Measurements from ENCODE around the gene TMEM150B. TPM values are rescaled to one million over a fixed set of nuclear protein-coding genes. Genes with fewer than 3 reads are reported as not detected.

The TMEM150B gene
- polyA plus RNA-seq, 4 donors = 0.72 to 1.6 (median 1.4) TPM

- no peak for DNase-seq (ENCODE audit: low read depth in 4 of 4, low spot score in 3 of 4)
Measured at GRCh38 chr19:55309448-55309847, 15.7 kb downstream of the TMEM150B start.

DNA sequence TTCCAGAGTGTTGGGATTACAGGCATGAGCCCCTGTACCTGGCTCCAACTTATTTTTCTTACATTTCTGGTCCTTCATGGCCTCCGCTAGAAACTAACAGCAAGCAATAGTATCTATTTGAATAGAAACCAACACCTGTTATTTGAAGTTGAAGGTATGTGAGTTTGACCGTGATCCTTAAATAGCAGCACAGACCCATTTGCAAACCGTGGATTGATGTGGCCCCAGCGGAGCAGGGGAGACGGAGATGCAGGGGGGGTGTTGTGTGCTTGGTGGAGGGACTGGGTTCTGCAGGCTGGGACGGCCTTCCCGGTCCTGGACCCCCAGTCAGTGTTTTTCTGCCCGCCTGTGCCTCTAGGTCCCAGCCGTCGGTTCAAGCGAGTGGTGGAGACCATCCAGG is 16.9 kb downstream of the TMEM150B start:
- no peak for DNase-seq (ENCODE audit: low read depth in 4 of 4, low spot score in 3 of 4)

DNA sequence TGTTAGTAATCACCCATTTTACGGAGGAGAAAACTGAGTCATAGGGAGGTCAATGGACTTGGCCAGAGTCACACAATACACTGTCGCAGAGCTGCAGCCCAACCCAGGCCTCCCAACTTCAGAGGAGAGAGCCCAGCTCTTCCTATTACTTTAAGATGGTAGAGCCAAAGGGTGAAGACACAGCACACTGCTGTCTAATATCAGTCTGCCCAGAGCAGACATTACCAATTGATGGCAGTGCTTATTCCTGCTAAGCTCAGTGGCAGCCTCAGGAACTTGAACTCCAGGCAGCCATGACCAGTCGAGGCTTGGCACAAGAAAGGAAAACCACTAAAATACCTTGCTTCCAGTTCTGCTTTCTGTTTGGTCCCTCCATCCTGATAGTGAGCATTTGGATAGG is 18.4 kb downstream of the TMEM150B start:
- DNase-seq (ENCODE audit: low read depth in 4 of 4, low spot score in 3 of 4) = no peak

GRCh38 chr19:55305983-55306562 is 19.1 kb downstream of the TMEM150B start:
- DNase-seq (ENCODE audit: low read depth in 4 of 4, low spot score in 3 of 4) = no peak

- no peak for DNase-seq (ENCODE audit: low read depth in 4 of 4, low spot score in 3 of 4)
Measured at GRCh38 chr19:55305491-55305890, 19.6 kb downstream of the TMEM150B start.

DNA sequence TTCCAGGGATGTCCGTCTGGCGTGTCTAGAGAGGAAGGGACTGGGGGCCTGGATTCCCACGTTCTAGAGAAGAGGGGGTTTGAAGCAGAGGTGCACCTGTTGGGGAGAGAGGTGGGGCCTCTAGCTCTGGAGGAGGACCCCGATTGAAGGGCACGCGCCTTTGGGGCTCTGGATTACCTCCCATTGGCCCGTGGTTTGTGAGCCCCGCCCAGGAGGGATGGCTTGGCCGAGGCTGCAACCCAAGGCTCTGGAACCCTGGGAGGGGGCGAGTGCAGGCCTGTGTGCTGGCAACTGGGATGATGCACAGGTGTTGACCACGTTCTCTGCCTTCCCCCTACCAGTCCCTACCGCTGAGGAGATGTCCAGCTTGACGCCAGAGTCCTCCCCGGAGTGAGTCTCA is 20.2 kb downstream of the TMEM150B start:
- no peak for DNase-seq (ENCODE audit: low read depth in 4 of 4, low spot score in 3 of 4)

DNA sequence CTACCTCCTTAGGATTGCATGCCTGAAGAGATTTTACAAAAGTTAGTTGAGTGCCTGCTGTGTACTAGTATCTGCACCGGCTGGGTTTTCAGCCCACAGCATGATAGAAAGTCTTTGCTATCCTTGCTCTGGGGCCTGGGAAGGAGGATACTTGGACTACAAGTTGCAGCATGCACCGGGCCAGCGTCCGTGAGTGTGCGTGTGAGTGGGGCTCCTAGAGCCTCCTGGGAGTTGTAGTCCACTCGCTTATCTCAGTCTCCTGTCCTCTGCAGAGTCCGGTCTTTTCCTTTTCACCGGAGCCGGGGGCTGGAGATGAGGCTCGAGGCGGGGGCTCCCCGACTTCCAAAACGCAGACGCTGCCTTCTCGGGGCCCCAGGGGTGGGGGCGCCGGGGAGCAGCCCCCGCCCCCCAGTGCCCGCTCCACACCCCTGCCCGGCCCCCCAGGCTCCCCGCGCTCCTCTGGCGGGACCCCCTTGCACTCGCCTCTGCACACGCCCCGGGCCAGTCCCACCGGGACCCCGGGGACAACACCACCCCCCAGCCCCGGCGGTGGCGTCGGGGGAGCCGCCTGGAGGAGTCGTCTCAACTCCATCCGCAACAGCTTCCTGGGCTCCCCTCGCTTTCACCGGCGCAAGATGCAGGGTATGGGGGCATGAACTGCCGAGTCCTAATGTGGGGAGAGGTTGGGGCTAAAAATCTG is 20.7 kb downstream of the TMEM150B start:
- DNase-seq (ENCODE audit: low read depth in 4 of 4, low spot score in 3 of 4) = no peak

DNA sequence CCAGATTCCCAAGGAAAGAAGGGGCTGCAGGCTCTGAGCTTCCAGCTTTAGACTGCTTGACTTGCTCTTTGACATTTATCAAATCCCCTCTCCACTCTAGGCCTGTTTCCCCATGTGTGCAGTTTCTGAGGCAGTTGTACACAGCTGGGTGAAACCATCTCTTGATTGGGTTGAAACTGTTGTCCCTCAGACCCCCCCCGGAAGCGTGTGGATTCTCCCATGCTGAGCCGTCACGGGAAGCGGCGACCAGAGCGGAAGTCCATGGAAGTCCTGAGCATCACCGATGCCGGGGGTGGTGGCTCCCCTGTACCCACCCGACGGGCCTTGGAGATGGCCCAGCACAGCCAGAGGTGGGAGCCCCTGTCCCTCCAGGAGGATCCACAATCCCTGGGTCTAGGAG is 21.7 kb downstream of the TMEM150B start:
- DNase-seq (ENCODE audit: low read depth in 4 of 4, low spot score in 3 of 4) = no peak

- no peak for DNase-seq (ENCODE audit: low read depth in 4 of 4, low spot score in 3 of 4)
Measured at GRCh38 chr19:55302318-55302703, 22.8 kb downstream of the TMEM150B start.

GRCh38 chr19:55301459-55302317 is 23.5 kb downstream of the TMEM150B start:
- peak; percentile 61 to 82 (median 72) for DNase-seq (ENCODE audit: low read depth in 4 of 4, low spot score in 3 of 4)

GRCh38 chr19:55300886-55301458 is 24.2 kb downstream of the TMEM150B start:
- DNase-seq (ENCODE audit: low read depth in 4 of 4, low spot score in 3 of 4) = no peak

DNA sequence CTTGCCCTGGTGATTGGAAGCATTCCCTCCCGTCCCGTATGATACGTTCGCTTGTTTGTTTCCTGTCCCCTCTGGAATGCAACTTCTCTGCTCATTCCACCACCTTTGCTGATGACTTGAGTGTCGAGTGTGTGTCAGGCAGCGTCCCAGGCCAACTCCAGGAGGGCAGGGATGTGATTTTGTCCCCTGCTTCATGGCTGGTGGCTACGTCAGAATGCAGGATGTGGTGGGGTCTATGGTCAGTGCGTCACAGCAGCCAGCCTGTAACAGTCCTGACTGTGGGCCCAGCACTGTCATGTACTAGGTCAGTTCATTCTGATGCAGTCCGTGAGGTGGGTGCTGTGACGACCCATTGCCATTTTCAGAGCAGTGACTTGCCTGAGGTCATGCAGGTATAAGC is 25.1 kb downstream of the TMEM150B start:
- no peak for DNase-seq (ENCODE audit: low read depth in 4 of 4, low spot score in 3 of 4)

- no peak for DNase-seq (ENCODE audit: low read depth in 4 of 4, low spot score in 3 of 4)
Measured at GRCh38 chr19:55297267-55297666, 27.9 kb downstream of the TMEM150B start.

DNA sequence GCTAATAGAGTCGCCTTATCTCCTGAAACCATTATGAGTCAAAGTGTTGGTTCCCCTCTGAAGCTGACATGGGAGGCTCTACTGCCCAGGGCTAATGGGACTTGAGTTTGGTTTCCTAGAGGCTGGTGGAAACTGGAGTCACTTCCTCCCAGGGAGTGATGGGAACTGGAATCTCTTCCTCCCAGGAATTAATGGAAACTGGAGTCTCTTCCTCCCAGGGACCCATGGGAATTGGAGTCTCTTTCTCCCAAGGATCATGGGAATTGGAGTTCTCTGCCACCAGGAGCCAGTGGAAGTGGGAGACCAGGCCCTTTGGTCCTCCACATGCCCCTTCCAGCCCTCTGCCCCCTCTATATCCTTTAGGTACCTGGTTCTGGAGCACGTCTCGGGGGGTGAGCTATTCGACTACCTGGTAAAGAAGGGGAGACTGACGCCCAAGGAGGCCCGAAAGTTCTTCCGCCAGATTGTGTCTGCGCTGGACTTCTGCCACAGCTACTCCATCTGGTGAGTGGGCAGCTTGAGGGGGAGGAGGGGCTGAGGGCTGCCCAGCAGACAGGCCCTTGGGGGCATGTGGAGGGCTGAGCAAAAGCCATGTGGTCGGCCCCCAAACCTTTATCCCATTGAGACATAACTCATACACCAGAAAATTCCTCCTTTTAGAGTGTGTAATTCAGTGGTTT is 35.9 kb downstream of the TMEM150B start:
- DNase-seq (ENCODE audit: low read depth in 4 of 4, low spot score in 3 of 4) = no peak

- no peak for DNase-seq (ENCODE audit: low read depth in 4 of 4, low spot score in 3 of 4)
Measured at GRCh38 chr19:55287361-55288079, 37.6 kb downstream of the TMEM150B start.

- no peak for DNase-seq (ENCODE audit: low read depth in 4 of 4, low spot score in 3 of 4)
Measured at GRCh38 chr19:55285229-55285890, 39.8 kb downstream of the TMEM150B start.

GRCh38 chr19:55284405-55285058 is 40.6 kb downstream of the TMEM150B start:
- DNase-seq (ENCODE audit: low read depth in 4 of 4, low spot score in 3 of 4) = no peak

DNA sequence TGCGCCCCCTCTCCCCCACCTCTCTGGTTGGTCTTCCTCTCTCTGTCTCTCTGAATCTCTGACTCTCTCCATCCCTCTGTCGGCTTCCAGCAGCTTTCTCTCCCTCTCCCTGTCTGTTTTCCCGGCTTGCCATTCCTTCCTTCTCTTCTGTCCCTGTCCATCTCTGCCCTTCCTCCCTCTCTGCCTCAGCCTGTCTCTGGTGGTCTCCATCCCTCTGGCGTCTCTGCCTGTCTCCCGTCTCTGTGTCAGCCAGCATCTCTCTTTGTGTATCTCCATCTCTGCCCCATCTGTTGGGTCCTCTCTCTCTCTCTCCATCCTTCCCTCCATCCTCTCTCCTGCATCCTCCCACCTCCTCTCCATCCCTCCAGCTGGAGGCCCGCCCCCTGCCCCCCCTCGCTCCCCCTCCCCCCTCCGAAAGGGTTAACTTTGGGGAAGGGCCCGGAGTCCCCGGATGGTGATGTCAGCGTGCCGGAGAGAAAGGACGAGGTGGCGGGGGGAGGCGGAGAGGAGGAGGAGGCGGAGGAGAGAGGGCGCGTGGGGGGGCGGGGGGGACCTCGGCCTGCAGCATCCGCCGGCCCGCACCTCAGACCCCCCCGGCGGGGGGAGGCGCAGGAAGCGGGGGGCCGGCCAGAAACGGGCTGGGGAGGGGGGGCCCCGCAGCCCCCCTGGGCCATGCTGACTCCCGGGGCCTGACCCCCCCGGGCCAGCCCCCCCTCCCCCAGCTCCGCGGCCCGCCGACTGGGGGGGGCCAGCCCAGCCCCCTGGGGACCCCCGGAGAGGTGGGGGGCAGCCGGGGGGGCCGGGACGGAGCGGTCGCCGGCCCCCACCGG is 41.4 kb downstream of the TMEM150B start, which contains the start of gene BRSK1:
Gene BRSK1, plus strand, starts transcription at position 450 of the 830 bp plus-strand sequence. CDS start 446 bp downstream, outside the sequence.
- peak in 3 of 4 donors; percentile 45 to 62 (median 54) for DNase-seq (ENCODE audit: low read depth in 4 of 4, low spot score in 3 of 4)

Data from right renal pelvis (tissue), 4 donors.